LNCAP (cell line): ENCODE measurements around the gene INF2.

Experiments
- TF ChIP-seq, protein P1 (sequence below): fragments of 450-650 bp; IDR thresholded peaks from 2 replicates; pipeline ENCODE4 v1.5.1; 2017; ENCODE audit warnings: mild to moderate bottlenecking

The INF2 gene

DNA sequence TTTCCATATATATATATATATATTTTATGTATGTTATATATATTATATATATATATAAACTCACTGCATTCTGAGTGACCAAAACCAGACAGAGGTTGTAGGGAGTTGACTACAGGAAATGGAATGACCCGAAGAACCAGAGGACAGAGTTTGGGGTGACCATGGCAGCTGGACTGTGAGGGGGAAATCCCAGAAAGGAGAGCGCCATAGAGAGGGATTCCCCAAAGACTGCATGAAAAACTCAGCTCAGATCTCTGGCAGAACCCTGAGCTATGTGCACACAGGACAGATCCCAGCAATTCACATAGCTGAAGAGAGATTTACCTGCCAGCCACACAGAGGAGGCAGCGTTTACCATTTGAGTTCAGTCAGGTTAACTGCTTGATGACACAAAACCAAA, 19.7 kb upstream of the INF2 start:
- TF ChIP-seq, protein P1, sequence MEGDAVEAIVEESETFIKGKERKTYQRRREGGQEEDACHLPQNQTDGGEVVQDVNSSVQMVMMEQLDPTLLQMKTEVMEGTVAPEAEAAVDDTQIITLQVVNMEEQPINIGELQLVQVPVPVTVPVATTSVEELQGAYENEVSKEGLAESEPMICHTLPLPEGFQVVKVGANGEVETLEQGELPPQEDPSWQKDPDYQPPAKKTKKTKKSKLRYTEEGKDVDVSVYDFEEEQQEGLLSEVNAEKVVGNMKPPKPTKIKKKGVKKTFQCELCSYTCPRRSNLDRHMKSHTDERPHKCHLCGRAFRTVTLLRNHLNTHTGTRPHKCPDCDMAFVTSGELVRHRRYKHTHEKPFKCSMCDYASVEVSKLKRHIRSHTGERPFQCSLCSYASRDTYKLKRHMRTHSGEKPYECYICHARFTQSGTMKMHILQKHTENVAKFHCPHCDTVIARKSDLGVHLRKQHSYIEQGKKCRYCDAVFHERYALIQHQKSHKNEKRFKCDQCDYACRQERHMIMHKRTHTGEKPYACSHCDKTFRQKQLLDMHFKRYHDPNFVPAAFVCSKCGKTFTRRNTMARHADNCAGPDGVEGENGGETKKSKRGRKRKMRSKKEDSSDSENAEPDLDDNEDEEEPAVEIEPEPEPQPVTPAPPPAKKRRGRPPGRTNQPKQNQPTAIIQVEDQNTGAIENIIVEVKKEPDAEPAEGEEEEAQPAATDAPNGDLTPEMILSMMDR = no peak

DNA sequence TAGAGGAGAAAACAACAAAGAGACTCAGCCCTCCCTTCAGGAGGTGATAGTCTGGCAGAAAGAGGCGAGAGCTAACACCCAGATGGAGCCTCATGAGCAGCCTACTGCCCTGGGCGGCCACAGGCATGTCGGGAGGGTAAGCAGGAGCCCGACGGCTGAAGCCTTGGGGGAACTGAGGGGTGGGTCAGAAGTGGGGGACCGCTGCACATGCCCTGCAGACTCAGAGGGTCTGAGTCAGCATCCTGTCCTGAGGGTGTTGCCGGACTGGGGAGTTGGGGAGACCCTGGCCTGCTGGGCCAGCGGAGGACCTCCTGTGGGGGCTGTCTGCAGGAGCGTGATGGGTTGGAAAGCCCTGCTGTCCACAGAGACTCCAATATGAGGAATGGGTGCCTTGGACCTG, 15.9 kb upstream of the INF2 start:
- TF ChIP-seq, protein P1 = no peak

DNA sequence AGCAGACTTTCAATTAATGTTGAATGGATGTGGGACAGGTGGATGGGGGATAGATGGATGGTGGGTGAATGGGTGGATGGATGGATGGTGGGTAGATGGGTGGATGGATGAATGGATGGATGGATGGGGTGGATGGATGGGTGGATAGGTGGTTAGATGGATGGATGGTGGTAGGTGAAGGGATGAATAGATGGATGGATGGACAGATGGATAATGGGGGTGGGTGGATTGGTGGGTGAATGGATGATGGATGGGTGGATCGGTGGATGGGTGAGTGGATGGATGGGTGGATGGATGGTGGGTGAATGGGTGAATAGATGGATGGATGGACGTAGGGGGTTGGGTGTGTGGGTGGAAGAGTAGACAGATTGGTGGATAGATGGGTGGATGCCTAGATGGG, 14.0 kb upstream of the INF2 start:
- TF ChIP-seq, protein P1 = no peak

DNA sequence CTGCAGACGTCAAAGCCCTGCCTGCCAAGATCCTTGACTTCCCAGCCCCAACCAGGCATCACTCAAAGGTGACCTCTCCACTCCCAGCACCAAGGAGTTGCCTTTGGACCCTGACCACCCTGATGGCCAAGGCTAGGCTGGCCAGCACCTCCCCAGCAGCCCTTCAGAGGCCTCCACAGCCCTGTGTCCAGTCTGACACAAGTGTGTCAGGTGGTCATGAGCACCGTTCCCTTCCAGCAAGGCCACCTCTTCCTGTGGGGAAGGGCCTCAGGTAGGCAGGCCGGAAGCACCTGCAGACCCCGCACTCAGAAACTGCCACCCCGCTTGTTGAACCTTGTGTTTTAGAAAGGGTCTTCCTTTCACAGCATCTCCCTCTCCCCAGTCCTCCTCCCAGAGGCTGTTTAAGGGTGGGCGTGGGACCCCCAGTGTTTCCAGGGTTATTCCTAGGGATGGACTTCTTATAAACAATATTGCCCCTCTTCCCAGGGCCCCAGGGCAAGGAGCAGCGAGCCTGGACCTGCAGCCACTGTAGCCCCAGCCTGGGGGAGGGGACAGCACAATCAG, 13.2 kb upstream of the INF2 start:
- TF ChIP-seq, protein P1 = no peak

DNA sequence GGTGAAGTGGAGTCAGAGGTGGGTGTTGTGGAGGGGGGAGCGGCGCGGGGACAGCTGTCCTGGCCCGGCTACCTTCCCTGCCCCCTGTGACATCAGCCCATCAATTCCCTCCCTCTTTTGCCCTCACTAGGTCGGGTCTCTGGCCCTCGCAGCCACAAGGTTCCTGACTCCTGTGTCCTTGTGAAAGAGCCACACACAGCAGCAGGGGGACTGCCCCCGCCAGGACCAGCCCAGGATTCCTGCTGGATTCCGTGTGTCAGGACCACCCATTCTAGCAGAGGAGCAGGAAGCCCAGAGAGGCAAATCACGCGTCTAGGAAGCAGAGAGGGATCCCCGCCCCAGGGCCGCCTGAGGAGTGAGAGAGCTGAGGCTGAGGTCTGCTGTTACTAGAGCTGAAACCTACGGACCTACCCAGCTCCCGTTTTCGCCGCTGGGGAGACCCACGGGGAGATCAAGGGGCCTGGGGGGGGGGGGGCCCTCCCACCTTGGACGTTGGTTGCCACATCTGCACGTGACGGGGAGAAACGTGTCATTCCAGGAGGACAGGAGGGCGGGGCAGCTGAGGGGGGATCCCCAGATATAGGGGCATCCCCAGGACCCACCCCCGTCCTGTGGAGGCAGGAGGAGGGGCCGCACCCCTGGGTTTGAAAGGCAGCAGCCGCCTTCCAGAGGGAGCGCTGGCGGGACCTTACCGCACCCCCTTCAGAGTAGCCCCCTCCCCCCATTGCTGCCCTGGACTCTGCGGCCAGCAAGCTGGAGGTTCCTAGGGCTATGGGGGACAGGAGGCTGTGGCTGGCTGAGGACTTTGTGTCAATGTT, 12.5 kb upstream of the INF2 start:
- TF ChIP-seq, protein P1 = no peak

DNA sequence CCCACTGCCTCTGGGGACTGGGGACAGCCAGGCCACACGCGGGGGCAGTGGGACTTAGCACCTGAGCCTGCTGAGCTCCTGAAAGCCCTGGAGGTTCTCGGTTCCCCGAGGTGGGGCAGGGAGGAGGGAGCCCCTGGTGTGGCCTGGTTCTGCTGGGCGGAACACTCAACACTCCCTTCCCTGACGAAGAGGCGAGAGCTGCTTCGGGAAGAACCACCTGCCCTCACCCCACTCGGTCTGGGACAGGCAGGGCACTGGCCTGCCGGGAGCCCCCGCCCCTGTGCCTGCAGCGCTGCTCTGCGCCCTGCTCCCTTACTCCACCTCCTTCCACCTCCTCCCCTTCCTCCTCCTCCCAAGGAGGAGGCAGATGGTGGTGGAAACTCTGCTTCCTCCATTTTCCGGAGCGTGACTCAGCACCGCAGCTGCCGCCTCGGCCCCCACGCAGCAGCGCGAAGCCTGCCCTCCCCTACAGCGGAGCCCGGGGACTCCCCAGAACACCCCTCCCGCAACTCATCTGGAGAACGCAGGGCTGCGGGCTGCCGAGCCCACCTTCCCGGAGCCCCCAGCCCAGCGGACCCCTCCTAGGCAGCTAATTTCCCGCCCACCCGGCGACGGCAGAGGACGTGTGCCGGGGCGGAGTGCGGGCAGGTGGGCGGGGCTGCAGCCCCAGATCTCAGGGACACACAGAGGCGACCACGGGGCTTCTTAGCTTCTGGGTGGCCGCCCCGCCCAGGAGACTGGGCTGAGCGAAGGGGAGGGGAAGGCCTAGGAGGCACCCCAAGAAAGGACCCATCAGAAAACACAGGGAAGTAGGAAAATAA, 11.7 kb upstream of the INF2 start:
- TF ChIP-seq, protein P1 = no peak

DNA sequence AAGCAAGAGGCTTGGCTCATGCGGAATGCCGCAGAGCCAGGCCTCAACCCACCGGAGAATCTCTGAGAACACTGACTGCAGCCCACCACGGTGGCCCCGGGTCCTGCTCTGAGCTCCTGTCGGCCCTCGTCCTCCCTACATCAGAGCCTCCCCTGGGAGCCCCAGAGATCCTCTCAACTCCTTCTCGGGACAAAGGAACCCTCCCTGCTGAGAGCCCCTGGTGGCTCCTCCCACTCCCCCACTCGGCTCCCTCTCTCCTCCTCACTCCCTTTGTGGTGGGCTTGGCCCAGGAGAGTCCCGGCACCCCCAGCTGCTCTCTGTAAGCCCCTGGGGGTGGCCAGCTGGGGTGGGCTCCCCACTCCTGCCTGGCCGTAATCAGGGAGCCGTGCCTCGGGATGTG, 11.1 kb upstream of the INF2 start:
- TF ChIP-seq, protein P1 = no peak
